ENCODE measurements around the gene CCK.

- TF ChIP-seq CTCF (IDR thresholded peaks at IDR 0.05 in 8 of 11, conservative IDR thresholded peaks at IDR 0.05 in 3 of 11) (no peak), POLR2AphosphoS5 (IDR thresholded peaks at IDR 0.05) (no peak), POLR2A (IDR thresholded peaks at IDR 0.05) (no peak)
Observed at GRCh38 chr3:42214565-42215283, 51.3 kb downstream of the CCK start.

Data from spleen (tissue), 7 donors.